Large intestine (tissue), 3 donors: ENCODE measurements around the gene NEUROG1. TPM values are rescaled to one million over a fixed set of nuclear protein-coding genes. Genes with fewer than 3 reads are reported as not detected.
A peak's percentile ranks its signal among the peaks of the same experiment; 100 is the strongest.

ENCODE experiments used
- DNase-seq, 2 donors: peaks; one replicate each; pipeline versions ENCODE4 v3.0.0 to v3.0.0-alpha.2; 2013
- H3K27ac ChIP-seq: one replicate; pipeline ENCODE4 v1.5.1; 2013; ENCODE audit warnings: low read length
- H3K27me3 ChIP-seq: 2 replicates; pipeline ENCODE4 v1.6.1; 2013; ENCODE audit warnings: low read length; ENCODE audit not compliant: control insufficient read depth, insufficient read depth
- H3K36me3 ChIP-seq: 2 replicates; pipeline ENCODE4 v1.6.1; 2013; ENCODE audit warnings: low read length; ENCODE audit not compliant: control insufficient read depth, insufficient read depth
- H3K4me1 ChIP-seq: one replicate; pipeline ENCODE4 v1.6.1; 2013; ENCODE audit warnings: low read length; ENCODE audit not compliant: control insufficient read depth, insufficient read depth
- H3K4me3 ChIP-seq: one replicate; pipeline ENCODE4 v1.5.1; 2013; ENCODE audit warnings: low read length
- H3K9me3 ChIP-seq: one replicate; pipeline ENCODE4 v1.6.1; 2013; ENCODE audit warnings: mild to moderate bottlenecking, low read depth, low read length, moderate library complexity; ENCODE audit not compliant: control insufficient read depth
- WGBS: methylation state at CpG from one replicate; pipeline ENCODE4 v1.1.5; 2013; ENCODE audit warnings: low lambda C conversion rate; ENCODE audit not compliant: insufficient coverage; 5-methylcytosine and 5-hydroxymethylcytosine counted together
- polyA plus RNA-seq: library from polyadenylated mRNA; unstranded; fragments of 120-200 nt; gene quantifications from one replicate; pipeline ENCODE4 v1.2.1, GENCODE V29; 2013

Gene NEUROG1
- polyA plus RNA-seq, 1 donor = not detected

DNA sequence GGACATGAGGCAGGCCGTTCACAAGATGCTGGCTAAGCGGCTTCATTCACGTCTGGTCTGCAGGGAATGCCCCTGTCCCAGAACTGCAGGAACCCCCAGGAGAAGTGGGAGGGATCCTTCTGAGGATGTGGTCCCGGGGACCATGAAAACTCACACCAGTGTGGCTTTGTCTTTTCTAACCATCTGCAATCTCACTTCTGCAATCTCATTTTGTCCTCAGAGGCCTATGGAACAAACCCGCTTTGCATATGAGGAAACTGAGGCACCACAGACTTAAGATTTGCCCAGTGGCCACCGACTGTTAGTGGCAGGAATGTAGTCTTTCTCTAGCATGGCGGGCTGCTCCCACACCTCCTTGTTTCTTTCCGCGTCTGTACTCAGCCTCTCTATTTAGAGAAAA, 36.1 kb upstream of the NEUROG1 start:
- no peak overlapping the region for H3K27ac ChIP-seq
- no peaks in the 10 kb centered on the region for H3K4me1 ChIP-seq
- H3K4me3 ChIP-seq = no peak overlapping the region
- peaks cover 17% of the 10 kb centered on the region for H3K27me3 ChIP-seq
- no CpG with 5 or more reads among the region's 9 CpGs for WGBS
- H3K36me3 ChIP-seq = peaks cover 2% of the 10 kb centered on the region
- no peak for DNase-seq
- H3K9me3 ChIP-seq = no peaks in the 10 kb centered on the region

GRCh38 chr5:135571066-135571609, 35.4 kb upstream of the NEUROG1 start:
- Histone ChIP-seq H3K4me3 (no peak overlapping the region), H3K27ac (no peak overlapping the region), H3K9me3 (no peaks in the 10 kb centered on the region), H3K4me1 (no peaks in the 10 kb centered on the region), H3K27me3 (peaks cover 11% of the 10 kb centered on the region), H3K36me3 (peaks cover 2% of the 10 kb centered on the region)
- 94% methylated on average over 3 of the region's 10 CpGs for WGBS
- DNase-seq = no peak

- no peak for DNase-seq
- Histone ChIP-seq H3K4me3 (no peak overlapping the region), H3K27me3 (peaks cover 11% of the 10 kb centered on the region), H3K27ac (no peak overlapping the region), H3K36me3 (peaks cover 2% of the 10 kb centered on the region), H3K9me3 (no peaks in the 10 kb centered on the region), H3K4me1 (no peaks in the 10 kb centered on the region)
- WGBS = no CpG with 5 or more reads among the region's 3 CpGs
Measured at GRCh38 chr5:135570453-135570764, 34.6 kb upstream of the NEUROG1 start.

- peak; percentile 21 to 43 for DNase-seq
- no CpG with 5 or more reads among the region's 10 CpGs for WGBS
- no peaks in the 10 kb centered on the region for H3K4me1 ChIP-seq
Measured at GRCh38 chr5:135569755-135570452, 34.1 kb upstream of the NEUROG1 start.

DNA sequence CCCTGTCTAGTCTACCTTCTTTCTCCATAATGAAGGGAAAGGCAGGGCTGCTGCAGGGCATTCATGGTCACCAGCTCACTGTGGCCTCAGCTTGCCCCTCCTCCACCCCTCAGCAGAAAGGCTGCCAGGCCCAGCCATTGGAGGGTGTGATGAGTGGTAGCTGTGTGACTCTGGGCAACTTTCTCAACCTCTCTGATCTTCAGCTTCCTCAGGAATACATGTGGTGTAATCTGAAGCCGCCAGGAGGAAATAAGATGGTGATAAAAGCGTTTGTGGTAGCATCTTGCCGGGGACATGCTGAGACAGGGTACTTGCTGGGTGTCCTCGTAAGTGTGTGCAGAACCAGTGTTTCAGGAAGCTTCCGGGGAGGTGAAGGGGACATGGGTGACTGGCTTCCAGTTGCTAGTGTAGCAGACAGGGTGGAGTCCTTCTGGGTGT, 33.2 kb upstream of the NEUROG1 start:
- no CpG with 5 or more reads among the region's 5 CpGs for WGBS
- Histone ChIP-seq H3K4me3 (no peak overlapping the region), H3K27me3 (peaks cover 12% of the 10 kb centered on the region), H3K27ac (no peak overlapping the region), H3K9me3 (no peaks in the 10 kb centered on the region), H3K36me3 (peaks cover 2% of the 10 kb centered on the region), H3K4me1 (no peaks in the 10 kb centered on the region)
- DNase-seq = peak in 1 of 2 donors; percentile 15

More at GRCh38 chr5:135569755-135570452, 34.1 kb upstream of the NEUROG1 start:
- H3K27ac ChIP-seq = no peak overlapping the region
- H3K9me3 ChIP-seq = no peaks in the 10 kb centered on the region
- no peak overlapping the region for H3K4me3 ChIP-seq
- H3K36me3 ChIP-seq = peaks cover 2% of the 10 kb centered on the region
- H3K27me3 ChIP-seq = peaks cover 12% of the 10 kb centered on the region

DNA sequence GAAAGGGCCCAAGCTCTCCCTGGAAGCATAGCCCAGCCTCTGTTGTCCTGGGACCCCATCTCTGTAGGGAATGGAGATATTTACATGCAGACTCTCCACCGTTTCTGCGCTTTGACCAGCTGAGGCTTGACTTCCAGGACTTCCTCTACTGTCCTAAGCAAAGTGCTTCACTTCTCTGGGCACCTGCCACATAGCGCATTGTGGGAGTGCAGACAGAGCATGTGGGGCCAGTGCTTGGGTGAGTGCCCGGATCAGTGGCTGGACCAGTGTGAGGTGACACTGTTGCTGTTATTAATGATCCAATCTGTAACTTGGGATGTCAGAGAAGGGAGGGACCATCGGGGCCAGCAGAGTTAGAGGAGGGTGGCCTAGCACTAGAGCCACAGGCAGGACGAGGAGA, 32.5 kb upstream of the NEUROG1 start:
- no peak overlapping the region for H3K4me3 ChIP-seq
- no peak for DNase-seq
- no CpG with 5 or more reads among the region's 6 CpGs for WGBS

GRCh38 chr5:135567661-135568060, 31.9 kb upstream of the NEUROG1 start:
- WGBS = no CpG with 5 or more reads among the region's 4 CpGs
- Histone ChIP-seq H3K36me3 (no peaks in the 10 kb centered on the region), H3K4me3 (no peak overlapping the region), H3K27me3 (peaks cover 12% of the 10 kb centered on the region), H3K9me3 (no peaks in the 10 kb centered on the region), H3K27ac (no peak overlapping the region), H3K4me1 (no peaks in the 10 kb centered on the region)
- no peak for DNase-seq

More for the DNA sequence above, 32.5 kb upstream of the NEUROG1 start:
- Histone ChIP-seq H3K9me3 (no peaks in the 10 kb centered on the region), H3K36me3 (no peaks in the 10 kb centered on the region), H3K27ac (no peak overlapping the region), H3K4me1 (no peaks in the 10 kb centered on the region), H3K27me3 (peaks cover 12% of the 10 kb centered on the region)

DNA sequence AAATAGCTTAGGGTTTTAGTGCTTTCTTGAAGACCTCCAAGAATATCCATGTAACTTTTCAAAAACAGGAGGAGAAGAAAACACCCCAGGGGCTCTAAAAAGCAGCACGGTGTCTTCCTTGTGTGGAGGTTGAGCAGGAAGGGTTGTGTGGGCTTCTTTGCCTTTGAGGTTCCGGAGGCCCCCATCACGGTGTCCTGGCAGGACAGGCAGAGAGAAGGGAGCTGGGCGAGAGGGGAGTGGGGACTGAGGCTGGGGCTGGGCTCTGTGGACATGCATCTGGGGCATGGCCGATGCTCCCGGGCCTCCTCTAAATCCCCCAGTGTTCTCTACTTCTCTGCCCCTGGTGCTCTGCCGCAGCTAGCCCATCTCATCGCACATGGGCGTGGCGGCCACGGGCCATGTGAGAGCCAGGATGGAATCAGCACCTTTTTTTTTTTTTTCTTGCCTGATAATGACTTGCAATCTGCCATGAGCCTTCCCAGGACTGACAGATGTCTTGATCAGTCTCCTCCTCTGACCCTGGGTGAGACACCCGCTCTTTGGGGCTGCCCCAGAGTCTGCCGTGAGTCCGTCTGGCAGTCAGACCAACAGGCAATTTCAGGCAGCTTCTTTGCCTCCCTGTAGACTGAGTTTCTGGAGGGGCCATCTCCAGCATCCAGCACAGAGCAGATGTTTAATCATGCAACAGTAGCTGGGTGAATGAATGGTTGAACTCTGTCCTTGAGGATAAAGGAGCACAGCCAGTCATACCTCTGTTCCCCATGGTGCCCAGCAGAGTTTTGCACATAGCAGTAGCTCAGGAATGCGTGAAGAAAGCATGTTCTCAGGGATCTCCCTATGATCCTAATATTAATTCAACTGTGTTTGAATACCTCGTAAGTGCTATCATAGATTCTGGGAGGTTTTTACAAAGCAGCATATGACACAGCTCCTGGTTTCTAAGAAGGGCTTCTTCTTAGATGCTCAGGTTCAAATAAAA, 30.9 kb upstream of the NEUROG1 start:
- Histone ChIP-seq H3K4me3 (no peak overlapping the region), H3K27ac (no peak overlapping the region), H3K9me3 (no peaks in the 10 kb centered on the region), H3K36me3 (no peaks in the 10 kb centered on the region), H3K4me1 (no peaks in the 10 kb centered on the region), H3K27me3 (peaks cover 12% of the 10 kb centered on the region)
- DNase-seq = no peak
- 100% methylated on average over 1 of the region's 16 CpGs for WGBS

DNA sequence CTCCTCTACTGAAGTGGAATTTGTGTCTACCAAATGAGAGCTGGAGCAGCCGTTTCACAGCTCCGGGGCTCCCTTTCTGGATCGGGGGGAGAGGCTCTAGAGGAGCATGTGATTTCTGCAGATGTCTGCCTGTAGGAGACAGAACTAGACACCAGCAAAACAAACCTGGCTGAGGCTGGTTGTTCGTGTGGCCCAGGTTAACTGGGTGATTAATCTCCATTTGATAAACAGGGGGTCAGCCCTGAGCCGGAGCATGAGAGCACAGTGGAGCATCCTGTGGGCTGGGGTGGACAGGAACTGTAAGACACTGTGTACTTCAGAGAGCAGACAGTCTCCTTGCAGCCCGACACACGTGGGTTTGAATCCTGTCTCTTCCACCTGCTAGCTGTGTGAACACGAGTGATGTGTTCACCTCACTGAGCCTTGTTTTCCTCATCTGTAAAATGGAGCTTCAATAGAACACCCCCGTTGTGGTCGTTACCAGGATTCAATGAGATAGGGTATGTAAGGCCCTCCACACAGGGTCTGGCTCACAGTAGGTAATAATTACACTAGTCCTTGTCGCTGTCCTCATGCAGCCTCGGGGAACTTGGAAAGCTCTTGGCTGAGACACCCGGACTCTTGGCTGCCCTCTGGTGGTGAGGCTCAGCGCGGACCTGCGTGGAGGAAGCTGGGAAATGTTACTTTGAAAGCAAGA, 30.1 kb upstream of the NEUROG1 start:
- DNase-seq = peak; percentile 37 to 49
- WGBS = no CpG with 5 or more reads among the region's 16 CpGs
- H3K27ac ChIP-seq = no peak overlapping the region
- peaks cover 8% of the 10 kb centered on the region for H3K27me3 ChIP-seq
- no peaks in the 10 kb centered on the region for H3K36me3 ChIP-seq
- H3K4me3 ChIP-seq = no peak overlapping the region
- peaks cover 4% of the 10 kb centered on the region for H3K4me1 ChIP-seq
- H3K9me3 ChIP-seq = no peaks in the 10 kb centered on the region

- H3K27me3 ChIP-seq = peaks cover 11% of the 10 kb centered on the region
- H3K27ac ChIP-seq = no peak overlapping the region
- H3K4me1 ChIP-seq = peaks cover 4% of the 10 kb centered on the region
- no peak for DNase-seq
- H3K9me3 ChIP-seq = no peaks in the 10 kb centered on the region
- 83% methylated on average over 2 of the region's 6 CpGs for WGBS
- H3K36me3 ChIP-seq = no peaks in the 10 kb centered on the region
- no peak overlapping the region for H3K4me3 ChIP-seq
Measured at GRCh38 chr5:135565266-135565665, 29.5 kb upstream of the NEUROG1 start.
